Measurements from ENCODE around the gene TSPAN1. TPM values are rescaled to one million over a fixed set of nuclear protein-coding genes. Genes with fewer than 3 reads are reported as not detected.

The TSPAN1 gene
- total and polyA plus RNA-seq, 10 of the 15 experiments (the other 5 are each of a cell fraction or from before 2014, with no cell fraction given), result 0.08 to 0.29 (median 0.23) TPM; not detected in 5

GRCh38 chr1:46211051-46211450 lies 36.2 kb downstream of the TSPAN1 start (continued):
- TF ChIP-seq BACH1 (IDR thresholded peaks at IDR 0.05; ENCODE audit: borderline replicate concordance), result no peak

GRCh38 chr1:46215504-46215903 lies 40.6 kb downstream of the TSPAN1 start:
- Histone ChIP-seq H3K9me3 (replicated peaks; ENCODE audit: control insufficient read depth, insufficient read depth, low read length) (no peaks in the 10 kb centered on the region), H3K27ac (ENCODE audit: control insufficient read depth, insufficient read depth) (no peak overlapping the region), H3K4me3 (no peak overlapping the region), H3K79me2 (ENCODE audit: control insufficient read depth, insufficient read depth, low read length) (no peaks in the 10 kb centered on the region), H3K36me3 (ENCODE audit: control insufficient read depth in 2 of 2, insufficient read depth in 2 of 2, low read length in 1 of 2) (no peaks in the 10 kb centered on the region), H4K20me1 (ENCODE audit: control insufficient read depth, insufficient read depth) (no peaks in the 10 kb centered on the region), H3K4me1 (ENCODE audit: control insufficient read depth, insufficient read depth, low read length) (no peaks in the 10 kb centered on the region), H3K27me3 (replicated peaks in 1 of 2; ENCODE audit: control insufficient read depth in 2 of 2, insufficient read depth in 2 of 2, low read length in 1 of 2) (no peaks in the 10 kb centered on the region), H2AFZ (ENCODE audit: control insufficient read depth, low read depth, low read length) (no peak overlapping the region), H3K9ac (ENCODE audit: control insufficient read depth, insufficient read depth, low read length) (no peak overlapping the region), H3K4me2 (ENCODE audit: control insufficient read depth, insufficient read depth) (no peak overlapping the region)
- intact Hi-C loops (cut with micrococcal nuclease; ENCODE audit: unreplicated experiment), result no loop called here
- no peak for DNase-seq (ENCODE audit: low read depth, low spot score)
- ATAC-seq, result no peak
- no peak for TF ChIP-seq SKIL (IDR thresholded peaks at IDR 0.05; ENCODE audit: low read depth, poor library complexity, severe bottlenecking)
- TF ChIP-seq, protein P1, sequence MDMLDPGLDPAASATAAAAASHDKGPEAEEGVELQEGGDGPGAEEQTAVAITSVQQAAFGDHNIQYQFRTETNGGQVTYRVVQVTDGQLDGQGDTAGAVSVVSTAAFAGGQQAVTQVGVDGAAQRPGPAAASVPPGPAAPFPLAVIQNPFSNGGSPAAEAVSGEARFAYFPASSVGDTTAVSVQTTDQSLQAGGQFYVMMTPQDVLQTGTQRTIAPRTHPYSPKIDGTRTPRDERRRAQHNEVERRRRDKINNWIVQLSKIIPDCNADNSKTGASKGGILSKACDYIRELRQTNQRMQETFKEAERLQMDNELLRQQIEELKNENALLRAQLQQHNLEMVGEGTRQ (IDR thresholded peaks at IDR 0.05; ENCODE audit: borderline replicate concordance, low read depth, low read length), result no peak
- TF ChIP-seq KLF5 (IDR thresholded peaks at IDR 0.05; ENCODE audit: partially characterized antibody), result no peak
- no peak for TF ChIP-seq SP1 (IDR thresholded peaks at IDR 0.05; ENCODE audit: low read depth, low read length)
- TF ChIP-seq, protein P2, sequence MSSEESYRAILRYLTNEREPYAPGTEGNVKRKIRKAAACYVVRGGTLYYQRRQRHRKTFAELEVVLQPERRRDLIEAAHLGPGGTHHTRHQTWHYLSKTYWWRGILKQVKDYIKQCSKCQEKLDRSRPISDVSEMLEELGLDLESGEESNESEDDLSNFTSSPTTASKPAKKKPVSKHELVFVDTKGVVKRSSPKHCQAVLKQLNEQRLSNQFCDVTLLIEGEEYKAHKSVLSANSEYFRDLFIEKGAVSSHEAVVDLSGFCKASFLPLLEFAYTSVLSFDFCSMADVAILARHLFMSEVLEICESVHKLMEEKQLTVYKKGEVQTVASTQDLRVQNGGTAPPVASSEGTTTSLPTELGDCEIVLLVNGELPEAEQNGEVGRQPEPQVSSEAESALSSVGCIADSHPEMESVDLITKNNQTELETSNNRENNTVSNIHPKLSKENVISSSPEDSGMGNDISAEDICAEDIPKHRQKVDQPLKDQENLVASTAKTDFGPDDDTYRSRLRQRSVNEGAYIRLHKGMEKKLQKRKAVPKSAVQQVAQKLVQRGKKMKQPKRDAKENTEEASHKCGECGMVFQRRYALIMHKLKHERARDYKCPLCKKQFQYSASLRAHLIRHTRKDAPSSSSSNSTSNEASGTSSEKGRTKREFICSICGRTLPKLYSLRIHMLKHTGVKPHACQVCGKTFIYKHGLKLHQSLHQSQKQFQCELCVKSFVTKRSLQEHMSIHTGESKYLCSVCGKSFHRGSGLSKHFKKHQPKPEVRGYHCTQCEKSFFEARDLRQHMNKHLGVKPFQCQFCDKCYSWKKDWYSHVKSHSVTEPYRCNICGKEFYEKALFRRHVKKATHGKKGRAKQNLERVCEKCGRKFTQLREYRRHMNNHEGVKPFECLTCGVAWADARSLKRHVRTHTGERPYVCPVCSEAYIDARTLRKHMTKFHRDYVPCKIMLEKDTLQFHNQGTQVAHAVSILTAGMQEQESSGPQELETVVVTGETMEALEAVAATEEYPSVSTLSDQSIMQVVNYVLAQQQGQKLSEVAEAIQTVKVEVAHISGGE (CRISPR knock-in tag; IDR thresholded peaks at IDR 0.05), result no peak
- no peak for TF ChIP-seq WRNIP1 (IDR thresholded peaks at IDR 0.05; ENCODE audit: borderline replicate concordance, low read depth, low read length)
- TF ChIP-seq EP300 (IDR thresholded peaks at IDR 0.05; ENCODE audit: borderline replicate concordance in 1 of 2, control insufficient read depth in 1 of 2, low read depth in 2 of 2, low read length in 2 of 2), result no peak
- no peak for TF ChIP-seq POLR2AphosphoS5 (IDR thresholded peaks at IDR 0.05; ENCODE audit: low read length)
- TF ChIP-seq, protein P3, sequence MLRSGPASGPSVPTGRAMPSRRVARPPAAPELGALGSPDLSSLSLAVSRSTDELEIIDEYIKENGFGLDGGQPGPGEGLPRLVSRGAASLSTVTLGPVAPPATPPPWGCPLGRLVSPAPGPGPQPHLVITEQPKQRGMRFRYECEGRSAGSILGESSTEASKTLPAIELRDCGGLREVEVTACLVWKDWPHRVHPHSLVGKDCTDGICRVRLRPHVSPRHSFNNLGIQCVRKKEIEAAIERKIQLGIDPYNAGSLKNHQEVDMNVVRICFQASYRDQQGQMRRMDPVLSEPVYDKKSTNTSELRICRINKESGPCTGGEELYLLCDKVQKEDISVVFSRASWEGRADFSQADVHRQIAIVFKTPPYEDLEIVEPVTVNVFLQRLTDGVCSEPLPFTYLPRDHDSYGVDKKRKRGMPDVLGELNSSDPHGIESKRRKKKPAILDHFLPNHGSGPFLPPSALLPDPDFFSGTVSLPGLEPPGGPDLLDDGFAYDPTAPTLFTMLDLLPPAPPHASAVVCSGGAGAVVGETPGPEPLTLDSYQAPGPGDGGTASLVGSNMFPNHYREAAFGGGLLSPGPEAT (IDR thresholded peaks at IDR 0.05; ENCODE audit: low read depth), result no peak
- TF ChIP-seq IRF4 (IDR thresholded peaks at IDR 0.05; ENCODE audit: low read depth, low read length), result no peak
- TF ChIP-seq ZZZ3 (IDR thresholded peaks at IDR 0.05; ENCODE audit: control insufficient read depth, insufficient read length, low read depth), result no peak
- in situ Hi-C loops (cut with MboI), result no loop called here
- FAIRE-seq, result no peak
- BruUV-seq (replicated peaks), result no TSS peak
- SMC1A ChIA-PET (ENCODE audit: uncharacterized antibody, unreplicated experiment), result no interaction called here
- RAD21 ChIA-PET (ENCODE audit: unreplicated experiment), result no interaction called here
- CTCF ChIA-PET, result interaction anchor here (0.9 kb wide), 1 partner anchor 8 kb away, joined by 4 read pairs; no protein-coding TSS in a partner anchor
- POLR2A ChIA-PET, result no interaction called here
